IgD-negative memory B cell (primary cell): ENCODE data around the gene GGT1. TPM values are rescaled to one million over a fixed set of nuclear protein-coding genes. Genes with fewer than 3 reads are reported as not detected.
"Not testable (repeated sequence)": the region's sequence is repeated elsewhere in the genome, so short reads cannot be mapped to it uniquely, and the experiment has no call there.

Source experiments
- H3K27ac Mint-ChIP-seq, 3 donors: one replicate each; pipeline ENCODE4 v1.8.0; 2020 to 2022; ENCODE audit warnings: mild to moderate bottlenecking in 3 of 3, mixed read lengths in 3 of 3, moderate library complexity in 1 of 3
- H3K27me3 Mint-ChIP-seq: one replicate; pipeline ENCODE4 v1.8.0; 2021; ENCODE audit warnings: mixed read lengths
- H3K36me3 Mint-ChIP-seq: one replicate; pipeline ENCODE4 v1.8.0; 2020; ENCODE audit warnings: mild to moderate bottlenecking, mixed read lengths
- H3K4me1 Mint-ChIP-seq, 3 donors: one replicate each; pipeline ENCODE4 v1.8.0; 2020 to 2022; ENCODE audit warnings: mixed read lengths in 3 of 3, mild to moderate bottlenecking in 1 of 3
- H3K4me3 Mint-ChIP-seq, 4 donors: one replicate each; pipeline ENCODE4 v1.8.0; 2020 to 2022; ENCODE audit warnings: mild to moderate bottlenecking in 4 of 4, mixed read lengths in 4 of 4, moderate library complexity in 3 of 4
- H3K9me3 Mint-ChIP-seq, 3 donors: one replicate each; pipeline ENCODE4 v1.8.0; 2020 to 2021; ENCODE audit warnings: mixed read lengths in 3 of 3, mild to moderate bottlenecking in 1 of 3
- polyA plus RNA-seq: library from polyadenylated mRNA; unstranded; fragments of 300-500 nt; fragmentation: Illumina TruSeq; gene quantifications from one replicate; pipeline ENCODE4 v1.2.3, GENCODE V29; 2021

GGT1 gene
- polyA plus RNA-seq, 1 donor from 2014 or later: 10.8 TPM

GRCh38 chr22:24589518-24590030 lies 13.4 kb upstream of the GGT1 start:
- Mint-ChIP-seq H3K4me1 (peaks cover 0 to 4% (median 2%) of the 10 kb centered on the region in 3 donors), H3K4me3 (no peak overlapping the region), H3K27me3 (no peaks in the 10 kb centered on the region), H3K36me3 (peaks cover 1% of the 10 kb centered on the region), H3K27ac (no peak overlapping the region), H3K9me3 (no peaks in the 10 kb centered on the region)

DNA sequence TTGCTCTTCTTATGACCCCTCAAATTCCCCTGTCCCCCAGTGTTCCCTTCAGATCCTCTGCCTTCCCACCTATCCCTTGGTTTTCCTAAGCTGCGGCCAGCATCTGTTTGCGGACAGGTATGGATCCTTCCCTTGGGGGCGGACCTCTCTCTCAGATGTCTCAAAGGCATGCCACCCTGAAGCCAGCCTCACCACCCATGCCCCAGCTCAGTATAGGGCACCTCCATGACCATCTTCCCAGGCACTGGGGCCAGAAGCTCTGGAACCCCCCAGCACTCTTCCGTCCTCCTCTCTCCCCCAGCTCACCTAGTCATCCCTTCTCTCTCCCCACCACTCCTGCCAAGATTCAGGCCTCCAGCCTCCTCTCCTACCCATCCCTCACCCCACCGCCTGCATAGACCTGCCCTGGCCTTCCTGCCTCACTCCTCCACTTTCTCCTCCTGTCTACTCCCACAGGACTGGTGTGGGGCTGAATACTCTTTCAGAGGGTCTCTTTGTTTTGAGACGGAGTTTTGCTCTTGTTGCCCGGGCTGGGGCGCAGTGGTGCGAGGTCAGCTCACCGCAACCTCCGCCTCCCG lies 12.3 kb upstream of the GGT1 start:
- Mint-ChIP-seq H3K4me3 (peak overlapping the region in 1 of 4 donors; percentile 38), H3K36me3 (peaks cover 1% of the 10 kb centered on the region), H3K27me3 (no peaks in the 10 kb centered on the region), H3K27ac (no peak overlapping the region), H3K9me3 (no peaks in the 10 kb centered on the region), H3K4me1 (peaks cover 0 to 4% (median 2%) of the 10 kb centered on the region in 3 donors)

DNA sequence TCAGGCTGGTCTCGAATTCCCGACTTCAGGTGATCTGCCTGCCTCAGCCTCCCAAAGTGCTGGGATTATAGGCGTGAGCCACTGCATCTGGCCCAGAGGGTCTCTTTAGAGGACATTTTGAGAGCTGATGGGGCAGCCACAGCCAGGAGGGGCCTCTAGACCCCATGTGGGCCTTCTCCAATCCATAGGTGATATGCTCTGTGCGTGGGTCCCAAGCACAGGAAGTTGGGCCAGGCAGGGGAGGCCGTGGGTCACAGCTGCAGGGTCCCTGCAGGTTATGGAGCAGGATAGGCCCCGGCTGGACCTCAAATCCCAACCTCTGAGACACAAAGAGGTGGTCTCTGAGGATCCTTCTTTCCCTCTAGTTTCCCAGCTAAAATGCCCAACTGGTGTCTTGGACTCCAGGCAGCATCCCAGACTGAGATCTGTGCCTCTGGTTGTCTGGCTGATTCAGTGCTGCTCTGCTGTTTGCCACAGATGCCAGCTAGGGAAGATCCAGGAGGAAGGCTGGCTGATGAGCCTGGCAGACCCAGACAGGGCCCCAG lies 11.6 kb upstream of the GGT1 start:
- H3K27ac Mint-ChIP-seq: no peak overlapping the region
- H3K4me3 Mint-ChIP-seq: peak overlapping the region in 2 of 4 donors; percentile 28 to 57
- H3K9me3 Mint-ChIP-seq: no peaks in the 10 kb centered on the region

GRCh38 chr22:24592058-24592850 lies 10.7 kb upstream of the GGT1 start:
- no peaks in the 10 kb centered on the region for H3K36me3 Mint-ChIP-seq

More for the DNA sequence above, 11.6 kb upstream of the GGT1 start:
- H3K4me1 Mint-ChIP-seq: peaks cover 0 to 4% (median 2%) of the 10 kb centered on the region in 3 donors
- H3K36me3 Mint-ChIP-seq: peaks cover 1% of the 10 kb centered on the region
- H3K27me3 Mint-ChIP-seq: no peaks in the 10 kb centered on the region

GRCh38 chr22:24592851-24593558 lies 10.0 kb upstream of the GGT1 start, which contains the start of gene LRRC75B:
Gene LRRC75B, minus strand, starts transcription at chr22:24593073. Its CDS starts 34 bp downstream, at chr22:24593039.
- H3K36me3 Mint-ChIP-seq: no peaks in the 10 kb centered on the region
- H3K27me3 Mint-ChIP-seq: no peaks in the 10 kb centered on the region
- H3K27ac Mint-ChIP-seq: peak within 1 kb of the TSS in 1 of 3 donors; percentile 67
- H3K9me3 Mint-ChIP-seq: no peaks in the 10 kb centered on the region
- H3K4me3 Mint-ChIP-seq: peak within 1 kb of the TSS; percentile 78 to 96 (median 87)
- H3K4me1 Mint-ChIP-seq: peaks cover 0 to 4% (median 2%) of the 10 kb centered on the region in 3 donors

More at GRCh38 chr22:24592058-24592850, 10.7 kb upstream of the GGT1 start:
- Mint-ChIP-seq H3K4me3 (peak overlapping the region; percentile 78 to 96 (median 87)), H3K4me1 (peaks cover 0 to 4% (median 2%) of the 10 kb centered on the region in 3 donors), H3K27ac (peak overlapping the region in 1 of 3 donors; percentile 67), H3K27me3 (no peaks in the 10 kb centered on the region), H3K9me3 (no peaks in the 10 kb centered on the region)

- H3K27ac Mint-ChIP-seq, H3K4me1 Mint-ChIP-seq, H3K27me3 Mint-ChIP-seq, H3K36me3 Mint-ChIP-seq, H3K9me3 Mint-ChIP-seq: not testable (repeated sequence)
- H3K4me3 Mint-ChIP-seq: peak overlapping the region in 3 of 4 donors; percentile 42 to 79 (median 64)
These were observed 9.5 kb upstream of the GGT1 start for GRCh38 chr22:24593559-24593835.

GRCh38 chr22:24593836-24594568 lies 9.0 kb upstream of the GGT1 start:
- no peaks in the 10 kb centered on the region for H3K27me3 Mint-ChIP-seq
- no peak overlapping the region for H3K27ac Mint-ChIP-seq
- peaks cover 0 to 4% (median 2%) of the 10 kb centered on the region in 3 donors for H3K4me1 Mint-ChIP-seq
- no peaks in the 10 kb centered on the region for H3K9me3 Mint-ChIP-seq
- peak overlapping the region in 3 of 4 donors; percentile 21 to 82 (median 42) for H3K4me3 Mint-ChIP-seq
- H3K36me3 Mint-ChIP-seq: no peaks in the 10 kb centered on the region

DNA sequence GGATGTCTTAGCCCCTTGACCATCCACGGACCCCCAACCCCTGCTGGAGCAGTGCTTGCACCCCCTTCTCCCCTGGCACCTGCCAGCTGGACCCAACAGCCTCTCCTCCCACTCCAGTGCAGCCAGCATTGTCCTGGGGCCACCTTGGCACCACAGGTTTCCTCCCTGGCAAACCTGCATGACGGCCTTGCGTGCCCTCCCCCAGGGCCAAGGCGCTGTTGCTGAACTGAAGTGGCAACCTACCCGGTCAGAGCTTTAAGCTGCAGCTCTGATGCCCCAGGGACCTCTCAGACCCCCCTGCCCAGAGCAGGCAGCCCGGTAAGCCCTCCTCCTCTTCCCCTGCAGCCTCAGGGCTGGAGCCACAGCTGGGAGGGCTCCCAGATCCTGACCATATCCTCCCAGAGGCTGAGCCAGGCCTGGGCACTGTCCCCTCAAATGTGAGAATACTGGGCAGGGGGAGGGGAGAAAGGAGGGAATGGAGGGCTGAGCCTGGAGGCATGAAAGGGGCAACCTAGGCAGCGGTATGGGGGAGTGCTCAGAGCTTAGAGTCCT lies 8.3 kb upstream of the GGT1 start:
- peak overlapping the region in 1 of 4 donors; percentile 82 for H3K4me3 Mint-ChIP-seq
- peaks cover 0 to 4% (median 2%) of the 10 kb centered on the region in 3 donors for H3K4me1 Mint-ChIP-seq
- H3K9me3 Mint-ChIP-seq: no peaks in the 10 kb centered on the region
- H3K27ac Mint-ChIP-seq: peak overlapping the region in 1 of 3 donors; percentile 39
- no peaks in the 10 kb centered on the region for H3K27me3 Mint-ChIP-seq
- H3K36me3 Mint-ChIP-seq: no peaks in the 10 kb centered on the region

DNA sequence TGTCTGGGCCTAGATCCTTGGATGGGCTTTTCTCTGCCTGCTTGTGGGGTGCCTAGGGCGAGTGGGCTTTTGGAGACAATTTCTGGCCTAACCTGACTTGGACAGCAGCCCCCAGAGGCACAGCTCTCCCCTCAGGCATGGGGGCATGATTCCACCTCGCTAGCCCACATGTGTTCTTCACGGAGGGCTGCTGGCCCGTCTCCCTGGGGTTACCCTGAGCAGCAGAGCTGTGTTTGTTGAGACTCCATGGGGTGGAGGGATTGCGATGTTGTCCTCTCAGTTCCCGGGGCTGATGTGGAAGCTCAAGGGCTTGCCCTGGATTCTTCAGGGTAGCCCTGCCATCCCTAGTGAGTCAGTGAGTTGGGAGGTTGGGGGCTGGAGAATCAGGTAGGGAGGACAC lies 7.8 kb upstream of the GGT1 start:
- H3K36me3 Mint-ChIP-seq: no peaks in the 10 kb centered on the region
- H3K4me1 Mint-ChIP-seq: peaks cover 0 to 4% (median 2%) of the 10 kb centered on the region in 3 donors
- no peaks in the 10 kb centered on the region for H3K9me3 Mint-ChIP-seq
- H3K27ac Mint-ChIP-seq: no peak overlapping the region
- H3K27me3 Mint-ChIP-seq: no peaks in the 10 kb centered on the region
- H3K4me3 Mint-ChIP-seq: no peak overlapping the region

DNA sequence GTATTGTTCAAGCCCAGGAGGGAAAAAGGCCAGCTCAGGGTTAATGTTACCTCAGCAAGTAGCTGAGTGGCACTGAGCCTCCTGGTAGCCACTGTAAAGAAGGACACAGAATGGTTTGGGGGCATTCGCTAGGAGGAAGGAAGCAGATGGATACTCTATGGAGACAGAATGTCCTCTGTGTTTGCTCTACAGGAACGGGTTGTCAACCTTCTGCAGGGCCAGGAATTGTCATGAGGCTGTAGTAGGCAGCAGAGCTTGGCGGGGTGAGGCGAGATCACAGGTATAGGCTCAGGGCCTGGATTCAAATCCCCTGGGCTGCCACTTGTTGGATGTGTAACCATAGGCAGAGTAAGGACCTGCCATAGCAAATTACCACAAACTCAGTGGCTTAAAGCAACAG lies 7.1 kb upstream of the GGT1 start:
- H3K27me3 Mint-ChIP-seq: no peaks in the 10 kb centered on the region
- peaks cover 0 to 4% (median 2%) of the 10 kb centered on the region in 3 donors for H3K4me1 Mint-ChIP-seq
- no peak overlapping the region for H3K27ac Mint-ChIP-seq
- no peaks in the 10 kb centered on the region for H3K9me3 Mint-ChIP-seq
- H3K4me3 Mint-ChIP-seq: no peak overlapping the region
- H3K36me3 Mint-ChIP-seq: no peaks in the 10 kb centered on the region

- H3K9me3 Mint-ChIP-seq, H3K27ac Mint-ChIP-seq, H3K36me3 Mint-ChIP-seq, H3K4me1 Mint-ChIP-seq, H3K27me3 Mint-ChIP-seq: not testable (repeated sequence)
- peak overlapping the region in 1 of 4 donors; percentile 72 for H3K4me3 Mint-ChIP-seq
These were observed 5.9 kb upstream of the GGT1 start for GRCh38 chr22:24597076-24597475.

- no peaks in the 10 kb centered on the region for H3K36me3 Mint-ChIP-seq
- H3K9me3 Mint-ChIP-seq: no peaks in the 10 kb centered on the region
- H3K4me1 Mint-ChIP-seq: peaks cover 0 to 6% (median 5%) of the 10 kb centered on the region in 3 donors
- H3K4me3 Mint-ChIP-seq: no peak overlapping the region
- H3K27ac Mint-ChIP-seq: no peak overlapping the region
- no peaks in the 10 kb centered on the region for H3K27me3 Mint-ChIP-seq
These were observed 3.5 kb upstream of the GGT1 start for GRCh38 chr22:24599514-24599913.

GRCh38 chr22:24599958-24600715 lies 2.9 kb upstream of the GGT1 start:
- not testable (repeated sequence) for H3K4me1 Mint-ChIP-seq, H3K27ac Mint-ChIP-seq, H3K27me3 Mint-ChIP-seq, H3K36me3 Mint-ChIP-seq, H3K9me3 Mint-ChIP-seq, H3K4me3 Mint-ChIP-seq
